Activated CD8-positive, alpha-beta memory T cell treated with anti-CD3 and anti-CD28 coated beads for 36 hours (primary cell): ENCODE results near the gene RSAD2. TPM values are rescaled to one million over a fixed set of nuclear protein-coding genes. Genes with fewer than 3 reads are reported as not detected.

Experiments
- CTCF ChIA-PET: fragments of 350-600 bp; sonication (Branson Sonifier 250); formaldehyde crosslinking; loops from one replicate; lab custom pipeline; 2021; ENCODE audit warnings: antibody characterized with exemption; lab: Charles Lee
- POLR2A ChIA-PET: fragments of 350-600 bp; sonication (Branson Sonifier 250); formaldehyde crosslinking; loops from one replicate; lab custom pipeline; 2021; ENCODE audit warnings: antibody characterized with exemption; lab: Charles Lee
- total RNA-seq, 2 experiments: library from RNA; stranded (reverse); gene quantifications; one replicate each; pipeline ENCODE4 v1.2.3, GENCODE V29; 2021

RSAD2 gene
- total RNA-seq, 2 experiments from 2014 or later = 0.17 to 0.42 TPM

DNA sequence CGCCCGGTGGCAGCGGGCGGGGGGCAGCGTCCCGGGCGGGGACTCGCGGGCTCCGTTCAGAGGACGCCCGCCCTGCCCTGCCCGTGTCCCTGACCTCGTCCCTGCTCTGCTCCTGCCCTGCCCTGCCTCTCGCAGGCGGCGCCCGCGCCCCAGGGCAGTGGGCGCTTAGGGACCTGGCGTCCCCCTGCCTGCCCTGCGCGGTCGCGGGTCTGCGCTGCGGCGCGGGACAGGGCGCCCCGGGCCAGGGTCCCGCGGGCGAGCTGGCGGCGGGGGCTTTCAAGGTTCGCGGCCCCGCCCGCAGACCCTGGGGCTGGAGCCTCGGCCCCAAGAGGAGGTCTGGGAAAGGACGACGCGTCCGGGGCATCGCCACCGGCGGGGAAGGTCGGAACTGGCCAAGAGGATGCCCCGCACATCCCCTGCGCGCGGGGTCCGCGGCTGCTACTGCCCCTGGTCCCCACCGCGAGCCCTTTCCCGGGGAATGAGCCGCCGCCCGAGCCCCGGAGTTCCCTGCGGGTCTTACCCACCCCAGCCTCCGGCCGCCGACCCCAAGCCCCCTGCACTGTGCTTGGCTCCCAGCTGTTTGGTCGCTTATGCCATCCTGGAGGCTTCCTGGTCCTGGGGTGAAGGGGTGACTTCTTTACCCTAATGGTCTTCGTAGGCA, 40.3 kb downstream of the RSAD2 start:
- ChIA-PET CTCF (interaction anchor here (0.7 to 1.4 kb wide), 3 partner anchors 21 to 81 kb away, joined by 3 to 6 read pairs (median 4); no protein-coding TSS in a partner anchor), POLR2A (no interaction called here)

DNA sequence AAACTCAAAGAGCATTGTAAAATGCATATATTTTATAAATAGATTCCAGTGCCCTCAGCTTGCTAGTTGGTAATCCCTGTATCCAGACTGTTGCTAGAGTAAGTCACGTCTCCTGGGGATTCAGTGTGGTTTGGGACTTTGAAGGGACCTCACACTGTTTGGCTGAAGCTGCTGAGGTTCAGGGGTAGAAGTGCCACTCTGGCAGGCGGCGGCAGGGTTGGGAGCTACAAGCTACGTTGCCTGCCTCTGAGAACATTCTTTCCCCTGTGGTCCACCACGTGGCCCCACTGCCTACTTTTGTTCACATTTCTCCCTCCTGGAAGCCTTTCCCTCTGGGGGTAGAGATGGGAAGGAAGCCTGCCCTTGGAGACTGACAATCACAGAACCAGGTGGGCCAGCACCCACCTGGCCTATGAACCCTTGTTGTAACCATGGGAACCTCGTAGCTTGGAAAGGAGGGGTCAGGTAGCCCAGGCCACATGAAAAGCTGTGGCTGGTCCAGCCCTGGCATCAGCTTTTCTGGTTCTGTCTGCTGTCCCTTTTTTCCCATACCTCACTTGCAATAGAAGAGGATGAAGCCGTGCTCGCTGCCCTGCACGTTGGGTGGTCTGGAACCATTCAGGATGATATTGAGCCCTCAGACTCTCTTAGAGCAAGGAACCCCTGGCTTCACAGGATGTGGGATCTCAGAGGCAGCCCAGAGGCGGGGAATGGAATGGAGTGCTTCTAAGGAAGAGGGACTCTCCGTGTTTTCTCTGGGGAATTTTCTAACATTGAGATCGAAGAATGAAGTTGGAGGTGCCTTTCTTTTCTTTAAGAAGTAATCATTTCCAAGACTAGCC, 42.5 kb downstream of the RSAD2 start:
- POLR2A ChIA-PET = no interaction called here

DNA sequence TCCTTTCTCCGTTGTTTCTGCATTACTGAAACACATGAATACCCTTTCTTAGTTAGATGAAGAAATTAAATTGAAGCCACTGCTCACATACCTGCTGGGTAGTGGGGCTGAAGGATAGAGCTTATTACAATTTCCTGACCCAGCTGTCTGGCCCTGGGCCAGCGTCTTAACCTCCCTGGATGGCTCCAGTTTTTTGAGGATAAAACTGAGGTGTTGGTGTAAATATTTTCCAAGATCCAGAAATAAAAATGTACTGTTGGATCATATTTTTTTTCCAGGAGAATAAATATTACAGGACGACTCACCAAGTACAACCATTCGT, 43.1 kb downstream of the RSAD2 start:
- CTCF ChIA-PET = interaction anchor here (0.8 to 1.5 kb wide), 2 partner anchors 9 to 129 kb away, joined by 3 to 4 read pairs; no protein-coding TSS in a partner anchor
- POLR2A ChIA-PET = no interaction called here

More for the DNA sequence above, 42.5 kb downstream of the RSAD2 start:
- CTCF ChIA-PET = interaction anchor here (0.6 to 1.5 kb wide), 2 partner anchors 9 to 190 kb away, joined by 3 to 4 read pairs; no protein-coding TSS in a partner anchor

DNA sequence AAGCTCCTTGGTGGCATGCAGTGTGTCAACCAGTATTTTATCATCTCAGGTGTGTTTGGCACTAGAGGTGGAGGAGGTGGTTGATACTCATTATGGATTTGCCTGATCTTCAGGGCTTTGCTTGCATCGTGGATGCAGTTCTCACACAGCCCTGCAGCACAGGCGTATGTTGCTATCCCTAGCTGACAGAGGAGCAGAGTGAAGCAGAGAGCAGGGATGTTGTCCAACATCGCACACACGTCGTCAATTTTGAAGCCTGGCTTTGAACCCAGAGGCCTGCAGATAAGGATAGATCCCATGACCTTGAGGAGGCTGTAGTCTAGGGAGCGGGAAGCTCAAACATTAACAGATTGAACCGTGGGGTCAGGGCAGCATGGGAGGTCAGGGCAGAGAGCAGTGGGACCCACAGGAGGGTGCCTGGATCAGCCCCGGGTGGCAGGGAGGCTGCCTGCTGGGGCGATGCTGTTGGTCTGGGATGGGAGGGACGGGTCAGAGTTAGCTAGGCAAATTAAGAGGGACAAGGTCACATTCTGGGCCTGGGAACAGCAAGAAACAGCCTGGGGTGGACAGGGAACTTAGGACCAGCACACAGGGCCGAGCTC, 43.8 kb downstream of the RSAD2 start:
- POLR2A ChIA-PET = no interaction called here
- CTCF ChIA-PET = interaction anchor here (0.8 to 1.5 kb wide), 2 partner anchors 8 to 128 kb away, joined by 3 to 4 read pairs; no protein-coding TSS in a partner anchor

DNA sequence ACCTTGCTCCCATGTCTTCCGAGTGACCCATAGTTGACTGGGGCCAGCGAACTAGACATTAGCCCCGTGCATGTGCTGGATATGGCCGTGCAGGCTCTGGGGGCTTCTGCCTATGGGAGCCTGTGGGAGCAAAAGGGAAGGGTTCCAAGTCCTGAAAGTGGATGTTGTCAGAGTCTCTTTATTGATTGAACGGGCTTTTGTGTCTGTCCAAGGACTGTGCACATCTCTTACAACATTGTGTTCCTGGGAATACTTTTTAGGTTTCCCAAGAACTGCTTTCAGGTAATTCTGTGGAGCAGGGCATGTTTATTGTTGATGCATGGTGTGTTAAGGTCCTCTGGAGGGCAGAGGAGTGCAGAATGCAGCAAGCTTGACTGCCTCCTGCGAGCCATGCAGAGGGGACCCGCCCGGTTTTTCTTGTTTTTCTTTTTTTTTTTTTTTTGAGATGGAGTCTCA, 44.7 kb downstream of the RSAD2 start:
- CTCF ChIA-PET = no interaction called here
- POLR2A ChIA-PET = no interaction called here

DNA sequence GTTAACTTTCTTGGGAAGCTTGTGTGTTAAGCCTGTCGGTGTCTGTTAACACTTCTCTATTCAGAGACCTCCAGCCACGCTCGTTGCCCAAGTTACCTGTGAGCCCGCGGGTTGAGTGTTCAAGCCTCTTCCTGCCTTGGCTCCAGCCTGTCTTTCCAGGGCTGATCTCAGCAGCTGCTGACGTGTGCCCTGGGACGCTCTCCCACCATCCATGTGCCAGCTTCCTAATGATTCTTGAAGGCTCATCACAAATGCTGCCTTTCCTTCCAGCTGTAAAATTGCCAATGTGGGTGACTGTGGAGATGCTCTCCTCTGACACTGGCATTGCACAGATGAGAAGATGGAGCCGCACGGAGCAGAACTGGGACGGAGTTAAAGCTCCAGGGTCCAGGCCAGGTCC, 45.7 kb downstream of the RSAD2 start:
- ChIA-PET CTCF (interaction anchor here (1.1 kb wide), 1 partner anchor 18 kb away, joined by 3 read pairs; no protein-coding TSS in a partner anchor), POLR2A (interaction anchor here (0.5 kb wide), 1 partner anchor 90 kb away, joined by 6 read pairs; no protein-coding TSS in a partner anchor)

DNA sequence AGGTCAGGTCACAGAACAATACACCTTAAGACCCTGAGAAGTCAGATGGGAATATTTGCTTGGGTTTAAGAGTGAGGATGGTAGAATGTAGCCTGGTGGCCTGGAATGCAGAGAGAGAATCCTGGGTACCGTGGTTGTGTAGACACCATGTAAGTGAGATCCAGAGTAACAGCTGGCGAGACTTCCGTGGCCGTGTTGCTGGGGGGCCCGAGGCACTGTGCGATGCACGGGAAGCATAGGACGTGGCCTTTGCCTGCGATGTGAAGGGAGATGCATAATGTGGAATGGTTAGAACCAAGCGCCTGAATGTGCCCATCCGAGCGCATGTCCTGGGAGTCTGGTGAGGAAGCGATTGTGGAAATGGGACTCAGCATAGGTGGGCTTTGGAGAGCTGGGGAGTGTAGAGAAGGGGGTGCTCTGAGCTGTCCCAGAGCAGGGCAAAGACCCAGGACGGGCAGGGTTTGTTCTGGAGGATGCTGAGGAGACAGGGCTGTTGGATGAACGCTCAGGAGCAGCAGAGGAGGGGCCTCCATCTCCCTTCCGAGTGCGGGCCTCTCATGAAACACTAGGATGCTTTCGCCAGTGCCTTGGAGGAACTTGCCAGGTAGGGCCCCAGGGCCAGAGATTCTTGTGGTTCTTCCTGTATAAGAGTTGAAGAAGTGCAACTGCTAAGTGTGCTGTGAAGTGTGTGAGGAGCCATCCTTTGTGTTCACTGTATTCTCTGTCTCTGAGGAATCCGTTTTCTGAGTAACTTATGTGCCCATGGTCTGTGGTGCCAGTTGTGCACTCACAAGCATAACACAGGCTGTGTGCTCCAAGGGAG, 46.7 kb downstream of the RSAD2 start:
- POLR2A ChIA-PET = interaction anchor here (0.5 kb wide), 1 partner anchor 91 kb away, joined by 6 read pairs; no protein-coding TSS in a partner anchor
- CTCF ChIA-PET = interaction anchor here (1.1 kb wide), 1 partner anchor 19 kb away, joined by 3 read pairs; no protein-coding TSS in a partner anchor

DNA sequence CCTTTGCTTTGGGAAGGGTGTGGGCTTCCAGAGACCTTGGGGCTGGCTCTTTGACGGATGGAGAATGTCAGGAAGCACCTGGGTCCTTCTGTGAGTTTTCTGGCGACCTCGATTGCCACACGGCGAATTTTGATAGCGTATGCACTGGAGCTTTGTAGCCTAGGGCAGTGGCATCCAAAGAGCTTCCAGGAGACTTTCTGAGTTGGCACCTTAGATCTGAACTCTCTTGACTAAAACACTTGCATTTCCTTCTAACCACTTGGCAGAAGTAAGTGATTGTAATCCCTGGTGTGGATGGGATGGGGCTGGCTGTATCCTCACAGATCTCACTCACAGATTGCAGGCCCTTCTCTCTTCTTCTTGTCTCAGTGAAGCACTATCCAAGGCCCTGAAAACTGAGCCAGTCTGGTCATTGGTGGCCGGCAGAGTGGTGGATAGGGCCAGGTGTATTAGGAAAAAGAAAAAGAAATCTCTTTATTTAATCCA, 47.4 kb downstream of the RSAD2 start:
- ChIA-PET CTCF (no interaction called here), POLR2A (no interaction called here)

DNA sequence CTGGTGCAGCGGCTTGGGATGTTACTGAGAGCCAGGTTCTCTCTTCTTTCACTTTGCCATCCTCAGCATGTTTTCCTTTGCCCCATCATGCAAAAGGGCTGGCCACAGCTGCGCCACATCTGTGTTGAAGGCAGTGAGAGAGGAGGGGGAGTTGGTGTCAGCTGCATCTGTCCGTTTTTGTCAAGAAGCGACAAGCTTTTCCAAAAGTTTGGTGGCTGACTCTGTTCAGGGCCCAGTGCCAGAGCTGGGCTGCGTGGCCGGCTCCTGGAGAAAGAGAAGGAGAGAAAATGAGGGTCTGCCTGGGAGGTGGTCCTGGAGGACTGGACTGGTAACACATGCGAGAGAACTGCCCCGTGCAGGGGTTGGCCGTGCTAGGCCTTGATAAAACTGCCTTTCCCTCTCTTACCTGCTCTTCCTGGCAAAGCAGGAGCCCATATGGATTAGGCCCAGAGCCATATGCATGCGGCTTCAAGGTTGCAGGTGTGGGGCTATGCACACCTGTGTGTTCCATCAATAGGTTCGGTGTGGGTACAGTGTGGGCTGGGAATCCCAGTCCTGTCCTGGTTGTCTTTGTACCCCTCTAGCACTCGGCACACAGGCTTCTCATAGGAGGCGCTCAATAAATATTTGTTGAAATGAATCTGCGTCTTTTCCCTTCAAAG, 48.6 kb downstream of the RSAD2 start:
- ChIA-PET POLR2A (no interaction called here), CTCF (no interaction called here)

DNA sequence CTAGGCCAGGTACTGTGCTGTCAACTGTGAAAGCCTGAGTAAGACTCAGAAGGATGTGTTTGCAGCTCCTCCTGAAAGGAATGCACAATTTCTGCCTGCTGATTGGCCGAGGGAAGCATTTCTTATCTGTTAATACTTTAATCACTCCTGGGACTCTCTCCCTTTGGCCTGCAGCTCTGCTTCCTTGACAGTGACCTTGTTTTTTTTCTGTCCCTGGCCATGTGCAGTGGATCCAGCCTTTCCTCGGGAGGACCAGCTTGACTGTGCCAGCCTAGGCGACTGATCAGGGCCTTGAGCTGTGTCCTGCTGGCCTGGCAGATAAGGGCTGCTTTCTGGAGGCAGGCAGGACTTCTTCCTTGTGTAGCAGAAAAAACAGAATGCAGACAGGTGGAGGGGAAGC, 49.6 kb downstream of the RSAD2 start:
- ChIA-PET CTCF (interaction anchor here (0.8 kb wide), 1 partner anchor 12 kb away, joined by 3 read pairs; no protein-coding TSS in a partner anchor), POLR2A (no interaction called here)

DNA sequence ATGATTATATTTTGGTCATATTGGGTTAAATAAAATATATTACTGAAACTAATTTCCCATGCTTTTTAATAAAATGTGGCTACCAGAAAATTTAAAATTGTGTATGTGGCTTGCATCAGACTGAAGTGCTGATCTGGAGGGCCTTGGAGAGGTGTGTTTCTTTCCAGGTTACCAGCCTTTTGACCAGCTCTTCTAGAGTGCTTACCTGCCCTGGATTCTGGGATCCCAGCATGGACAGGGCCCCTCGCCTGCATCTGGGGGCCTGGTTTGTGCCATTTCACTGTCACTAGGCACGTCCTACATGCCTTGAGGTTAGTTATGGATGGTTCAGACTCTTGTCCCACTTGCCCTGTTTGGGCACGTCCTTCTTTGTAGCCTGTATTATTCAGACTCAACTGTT, 50.2 kb downstream of the RSAD2 start:
- POLR2A ChIA-PET = no interaction called here
- CTCF ChIA-PET = interaction anchor here (0.8 kb wide), 1 partner anchor 13 kb away, joined by 3 read pairs; no protein-coding TSS in a partner anchor

DNA sequence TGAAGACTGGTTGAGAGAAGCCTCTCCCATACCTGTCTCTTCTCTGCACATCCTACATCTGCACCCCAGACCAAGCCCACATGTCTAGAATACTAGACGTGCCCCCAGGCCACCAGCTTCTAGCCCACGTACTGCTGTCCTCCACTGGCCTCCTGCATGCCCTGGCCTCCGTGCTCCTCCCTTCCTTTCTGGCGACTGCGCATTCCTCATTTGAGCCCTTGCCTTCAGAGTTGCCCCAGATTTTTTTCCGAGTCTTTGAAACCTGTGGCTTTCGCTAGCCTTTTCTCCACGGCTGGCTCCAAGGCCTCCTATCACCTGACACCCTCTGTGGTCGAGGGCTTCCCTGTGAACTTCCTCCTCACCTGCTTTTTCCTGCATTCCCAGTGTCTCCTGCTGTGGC, 50.9 kb downstream of the RSAD2 start:
- POLR2A ChIA-PET = no interaction called here
- CTCF ChIA-PET = no interaction called here

DNA sequence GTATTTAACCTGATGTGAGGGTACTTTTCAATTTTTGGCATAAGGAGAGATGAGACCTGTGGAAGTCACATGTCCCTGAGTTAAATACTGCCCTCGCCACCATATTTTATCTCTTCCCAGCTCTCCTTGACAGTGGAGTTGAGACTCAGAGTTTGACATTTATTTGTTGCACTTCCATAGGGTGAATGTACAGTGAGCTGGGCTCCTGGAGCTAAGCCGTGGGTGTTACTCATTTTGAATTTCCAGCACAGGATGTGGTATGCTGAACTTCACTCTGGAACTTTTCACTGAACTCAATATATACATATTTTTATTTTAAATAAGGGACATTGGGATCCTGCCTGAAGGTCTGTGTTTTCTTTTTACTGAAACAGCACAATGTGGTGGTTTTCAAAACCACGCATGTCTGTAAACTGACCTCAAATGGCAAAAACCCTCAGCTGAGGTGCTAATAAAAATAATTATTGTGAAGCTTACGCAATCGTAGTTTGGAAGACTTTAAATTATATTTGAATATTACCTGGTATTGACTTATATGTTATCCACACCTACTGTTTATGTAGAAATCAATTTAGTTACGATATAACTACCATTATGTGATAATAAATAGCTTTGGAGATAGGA, 51.7 kb downstream of the RSAD2 start:
- POLR2A ChIA-PET = no interaction called here
- CTCF ChIA-PET = interaction anchor here (1.3 kb wide), 1 partner anchor 9 kb away, joined by 4 read pairs; no protein-coding TSS in a partner anchor

DNA sequence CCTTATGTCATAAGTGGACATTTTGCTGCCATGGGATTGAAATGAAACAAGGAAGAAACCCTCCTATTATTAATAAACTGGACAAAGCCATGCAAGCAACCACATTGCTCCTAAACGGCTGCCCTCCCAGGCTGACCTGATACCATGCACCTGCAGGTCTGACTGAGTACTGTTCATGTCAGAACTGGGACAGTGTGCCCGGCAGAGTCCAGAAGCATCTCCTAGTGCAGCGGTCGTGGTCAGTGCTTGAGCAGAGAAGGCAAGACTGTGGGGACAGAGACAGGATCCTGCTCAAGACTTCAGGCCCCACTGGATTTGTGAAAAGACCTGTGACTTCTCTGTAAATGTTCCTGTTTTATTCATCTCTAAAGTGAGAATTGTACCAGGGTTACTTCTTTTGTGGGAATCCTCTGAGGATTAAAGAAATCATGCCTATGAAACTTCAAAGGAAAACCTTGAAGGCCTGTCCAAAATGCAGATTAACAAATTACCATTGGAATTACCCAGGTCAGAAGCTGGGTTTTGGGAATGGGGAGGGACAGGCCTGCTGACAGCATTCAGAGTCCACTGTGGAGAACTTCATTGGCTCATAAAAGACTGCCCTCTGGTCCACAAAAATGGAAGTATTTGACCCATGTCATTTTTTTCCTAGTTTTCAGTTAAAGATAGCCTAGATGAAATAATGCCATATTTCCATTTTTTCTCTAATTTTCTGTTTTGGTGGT, 53.5 kb downstream of the RSAD2 start:
- POLR2A ChIA-PET = no interaction called here
- CTCF ChIA-PET = no interaction called here

DNA sequence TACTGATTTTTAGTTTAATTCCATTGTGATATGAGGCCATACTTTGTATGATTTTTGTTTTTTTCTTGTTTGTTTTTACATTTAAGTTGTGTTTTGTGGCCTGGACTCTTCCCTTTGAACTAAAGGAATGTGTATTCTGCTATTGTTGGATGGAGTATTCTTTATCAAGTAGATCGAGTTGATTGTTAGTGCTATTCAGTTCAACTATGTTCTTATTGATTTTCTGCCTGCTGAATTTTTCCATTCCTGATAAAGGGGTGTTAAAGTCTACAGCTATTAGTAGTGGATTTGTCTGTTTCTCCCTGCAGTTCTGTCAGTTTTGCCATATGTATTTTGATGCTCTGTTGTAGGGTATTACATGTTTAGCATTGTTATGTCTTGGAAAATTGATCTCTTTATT, 54.2 kb downstream of the RSAD2 start:
- ChIA-PET CTCF (no interaction called here), POLR2A (no interaction called here)

DNA sequence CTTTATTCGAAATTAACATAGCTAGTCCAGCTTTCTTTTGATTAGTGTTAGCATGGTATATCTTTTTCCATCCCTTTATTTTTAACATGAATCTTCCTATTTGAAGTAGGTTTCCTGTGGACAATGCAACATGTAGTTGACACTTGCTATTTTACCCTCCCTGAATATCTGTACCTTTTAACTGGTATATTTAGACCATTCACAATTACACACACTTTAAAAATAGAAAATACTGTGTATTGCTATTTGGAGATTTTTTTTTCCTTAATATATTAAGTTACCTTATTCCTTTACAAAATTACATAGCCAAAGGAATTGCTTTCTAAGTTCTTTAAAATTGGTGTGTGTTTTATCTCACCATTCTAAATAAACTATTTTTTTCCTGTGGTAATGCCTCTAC, 54.6 kb downstream of the RSAD2 start:
- POLR2A ChIA-PET = no interaction called here

DNA sequence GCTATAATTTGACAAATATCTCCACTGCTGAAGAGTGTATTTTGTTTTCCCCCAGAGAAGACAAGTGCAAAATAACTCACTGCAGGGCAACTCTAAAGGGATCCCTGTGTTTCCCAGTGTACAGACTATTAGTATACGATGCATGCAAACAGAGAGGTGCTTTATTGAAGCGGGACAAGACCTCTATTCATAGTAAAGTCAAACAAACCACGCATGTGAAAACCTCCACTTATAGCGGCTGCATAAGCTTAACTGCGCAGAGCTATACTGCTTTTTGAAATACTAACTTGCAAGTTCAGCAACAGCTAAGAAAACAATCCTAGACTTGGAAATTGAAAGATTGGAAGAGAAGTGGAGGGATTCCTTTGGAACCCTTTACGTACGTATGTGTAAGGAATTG, 55.3 kb downstream of the RSAD2 start:
- ChIA-PET CTCF (interaction anchor here (0.8 kb wide), 1 partner anchor 60 kb away, joined by 3 read pairs; no protein-coding TSS in a partner anchor), POLR2A (no interaction called here)

More for the DNA sequence above, 54.6 kb downstream of the RSAD2 start:
- CTCF ChIA-PET = interaction anchor here (0.8 kb wide), 1 partner anchor 59 kb away, joined by 3 read pairs; no protein-coding TSS in a partner anchor
